Mammary epithelial cell (primary cell): ENCODE measurements around the gene CTDSPL.

ENCODE experiments used
- CTCF ChIP-seq, 2 donors: IDR thresholded peaks in 1 of 2; conservative IDR thresholded peaks in 1 of 2; 2 replicates each; pipeline ENCODE4 v1.5.1; 2011 to 2012; ENCODE audit warnings: inconsistent platforms in 2 of 2, low read length in 2 of 2, mild to moderate bottlenecking in 2 of 2, control low read depth in 1 of 2, low read depth in 1 of 2; ENCODE audit not compliant: insufficient read depth in 1 of 2; ENCODE audit errors: extremely low read depth in 1 of 2
- EZH2 ChIP-seq: IDR thresholded peaks from 2 replicates; pipeline ENCODE4 v1.6.1; 2012; ENCODE audit warnings: low read length, inconsistent platforms, borderline replicate concordance

DNA sequence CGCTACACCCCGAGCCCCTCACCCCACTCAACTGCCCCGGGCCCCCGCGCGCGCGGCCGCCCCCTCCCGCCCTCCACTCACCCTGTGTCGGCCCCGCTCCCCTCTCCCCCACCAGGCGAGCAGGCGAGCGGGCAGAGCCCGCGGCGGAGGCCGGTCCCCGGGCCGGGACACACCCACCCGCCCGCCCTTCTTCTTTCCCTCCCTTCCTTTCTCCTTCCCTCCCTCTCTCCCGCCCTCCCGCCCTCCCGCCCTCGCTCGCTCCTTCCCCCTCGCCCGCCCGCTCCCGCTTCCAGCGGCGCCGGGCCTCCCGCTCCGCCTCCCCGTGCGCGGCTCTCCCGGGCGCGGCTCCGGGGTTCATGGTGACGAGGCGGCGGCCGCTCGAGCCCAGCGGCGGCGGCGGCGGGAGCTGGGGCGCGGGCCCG, at the start of gene CTDSPL:
- TF ChIP-seq CTCF (conservative IDR thresholded peaks at IDR 0.05 in 1 of 2, IDR thresholded peaks at IDR 0.05 in 1 of 2; ENCODE audit: extremely low read depth in 1 of 2, insufficient read depth in 1 of 2, low read depth in 1 of 2, low read length in 2 of 2) (no peak), EZH2 (no peak)
